H9 (cell line): ENCODE results near the gene RASL12. TPM values are rescaled to one million over a fixed set of nuclear protein-coding genes. Genes with fewer than 3 reads are reported as not detected.

ENCODE experiments used
- DNase-seq: peaks from one replicate; pipeline ENCODE4 v3.0.0-alpha.2; 2017
- H2AFZ ChIP-seq: one replicate; pipeline ENCODE4 v1.6.1; 2013; ENCODE audit warnings: mild to moderate bottlenecking, low read length, control low read depth, moderate library complexity
- H2AK5ac ChIP-seq: 2 replicates; pipeline ENCODE4 v1.6.1; 2013; ENCODE audit warnings: low read length, control low read depth, mixed read lengths; ENCODE audit not compliant: insufficient read length
- H2BK120ac ChIP-seq: one replicate; pipeline ENCODE4 v1.6.1; 2013; ENCODE audit warnings: low read depth, mild to moderate bottlenecking, low read length, control low read depth, inconsistent platforms; ENCODE audit not compliant: poor library complexity, severe bottlenecking
- H2BK12ac ChIP-seq: 2 replicates; pipeline ENCODE4 v1.6.1; 2013; ENCODE audit warnings: low read length, control low read depth, mixed read lengths, low read depth; ENCODE audit not compliant: insufficient read length
- H2BK15ac ChIP-seq: 2 replicates; pipeline ENCODE4 v1.6.1; 2013; ENCODE audit warnings: low read depth, low read length, control low read depth
- H2BK20ac ChIP-seq: one replicate; pipeline ENCODE4 v1.6.1; 2013; ENCODE audit warnings: low read depth, mild to moderate bottlenecking, low read length, control low read depth, inconsistent platforms; ENCODE audit not compliant: poor library complexity, severe bottlenecking
- H2BK5ac ChIP-seq: 2 replicates; pipeline ENCODE4 v1.6.1; 2013; ENCODE audit warnings: low read length, control low read depth, mixed read lengths; ENCODE audit not compliant: insufficient read length
- H3K14ac ChIP-seq: 2 replicates; pipeline ENCODE4 v1.6.1; 2013; ENCODE audit warnings: low read length, control low read depth; ENCODE audit not compliant: insufficient read depth
- H3K18ac ChIP-seq: 2 replicates; pipeline ENCODE4 v1.6.1; 2013; ENCODE audit warnings: low read depth, mild to moderate bottlenecking, mixed read lengths, low read length, control low read depth; ENCODE audit not compliant: insufficient read length
- H3K23ac ChIP-seq: 2 replicates; pipeline ENCODE4 v1.6.1; 2013; ENCODE audit warnings: low read length, control low read depth, mixed read lengths, low read depth; ENCODE audit not compliant: insufficient read length
- H3K23me2 ChIP-seq: 2 replicates; pipeline ENCODE4 v1.6.1; 2013; ENCODE audit warnings: low read depth, mild to moderate bottlenecking, mixed read lengths, low read length, control low read depth; ENCODE audit not compliant: insufficient read length, poor library complexity, severe bottlenecking
- H3K27ac ChIP-seq: 2 replicates; pipeline ENCODE4 v1.5.1; 2013; ENCODE audit warnings: low read length, control low read depth, mixed read lengths, low read depth; ENCODE audit not compliant: insufficient read length
- H3K27me3 ChIP-seq: 2 replicates; pipeline ENCODE4 v1.6.1; 2013; ENCODE audit warnings: low read length, control low read depth, inconsistent platforms; ENCODE audit not compliant: insufficient read depth
- H3K4ac ChIP-seq: 2 replicates; pipeline ENCODE4 v1.6.1; 2013; ENCODE audit warnings: low read depth, mild to moderate bottlenecking, control low read depth, inconsistent platforms, low read length, moderate library complexity
- H3K4me1 ChIP-seq: 2 replicates; pipeline ENCODE4 v1.6.1; 2013; ENCODE audit warnings: low read length, control low read depth, inconsistent platforms; ENCODE audit not compliant: insufficient read depth
- H3K4me2 ChIP-seq: 2 replicates; pipeline ENCODE4 v1.6.1; 2013; ENCODE audit warnings: low read length, control low read depth, mixed read lengths; ENCODE audit not compliant: insufficient read length, insufficient read depth
- H3K56ac ChIP-seq: 2 replicates; pipeline ENCODE4 v1.6.1; 2013; ENCODE audit warnings: low read depth, mild to moderate bottlenecking, mixed read lengths, low read length, control low read depth; ENCODE audit not compliant: insufficient read length
- H3K79me1 ChIP-seq: 2 replicates; pipeline ENCODE4 v1.6.1; 2013; ENCODE audit warnings: low read depth, mild to moderate bottlenecking, moderate library complexity, low read length, control low read depth, inconsistent platforms; ENCODE audit not compliant: insufficient read depth, poor library complexity, severe bottlenecking
- H3K79me2 ChIP-seq: 2 replicates; pipeline ENCODE4 v1.6.1; 2013; ENCODE audit warnings: low read length, control low read depth, inconsistent platforms; ENCODE audit not compliant: insufficient read depth
- H3K9ac ChIP-seq: 2 replicates; pipeline ENCODE4 v1.6.1; 2013; ENCODE audit warnings: low read length, control low read depth, mixed read lengths; ENCODE audit not compliant: insufficient read length; ENCODE audit errors: extremely low read depth
- H3K9me3 ChIP-seq: one replicate; pipeline ENCODE4 v1.6.1; 2013; ENCODE audit warnings: low read depth, low read length, inconsistent platforms; ENCODE audit not compliant: control insufficient read depth
- H3T11ph ChIP-seq: one replicate; pipeline ENCODE4 v1.6.1; 2013; ENCODE audit warnings: mild to moderate bottlenecking, low read length, control low read depth, inconsistent platforms
- H4K20me1 ChIP-seq: one replicate; pipeline ENCODE4 v1.6.1; 2013; ENCODE audit not compliant: control insufficient read depth, insufficient read length, insufficient read depth
- H4K5ac ChIP-seq: 2 replicates; pipeline ENCODE4 v1.6.1; 2013; ENCODE audit warnings: low read depth, mild to moderate bottlenecking, mixed read lengths, low read length, control low read depth; ENCODE audit not compliant: insufficient read length
- H4K8ac ChIP-seq: replicated peaks from 2 replicates; pipeline ENCODE4 v1.6.1; 2013; ENCODE audit warnings: low read length, control low read depth, mixed read lengths, low read depth; ENCODE audit not compliant: insufficient read length
- H4K91ac ChIP-seq: 2 replicates; pipeline ENCODE4 v1.6.1; 2013; ENCODE audit warnings: low read depth, mild to moderate bottlenecking, moderate library complexity, mixed read lengths, low read length, control low read depth; ENCODE audit not compliant: insufficient read length
- H3K27ac Mint-ChIP-seq, 3 experiments: 2 replicates in 2 of 3; 3 replicates in 1 of 3; pipeline ENCODE4 v1.8.0; 2020 to 2021; ENCODE audit warnings: mixed read lengths in 3 of 3, mild to moderate bottlenecking in 1 of 3, moderate library complexity in 1 of 3
- H3K27me3 Mint-ChIP-seq: 2 replicates; pipeline ENCODE4 v1.8.0; 2021; ENCODE audit warnings: low read depth, mild to moderate bottlenecking, moderate library complexity, mixed read lengths
- H3K36me3 Mint-ChIP-seq, 3 experiments: 2 replicates in 2 of 3; 3 replicates in 1 of 3; pipeline ENCODE4 v1.8.0; 2020 to 2021; ENCODE audit warnings: low read depth in 3 of 3, mixed read lengths in 3 of 3; ENCODE audit not compliant: insufficient read depth in 1 of 3
- H3K4me1 Mint-ChIP-seq, 2 experiments: 2 replicates each; pipeline ENCODE4 v1.8.0; 2020; ENCODE audit warnings: mixed read lengths in 2 of 2
- H3K4me3 Mint-ChIP-seq, 2 experiments: 2 replicates in 1 of 2; 3 replicates in 1 of 2; pipeline ENCODE4 v1.8.0; 2020 to 2021; ENCODE audit warnings: mild to moderate bottlenecking in 2 of 2, mixed read lengths in 2 of 2, moderate library complexity in 1 of 2
- H3K9me3 Mint-ChIP-seq, 2 experiments: 2 replicates in 1 of 2; 3 replicates in 1 of 2; pipeline ENCODE4 v1.8.0; 2020; ENCODE audit warnings: mild to moderate bottlenecking in 2 of 2, mixed read lengths in 2 of 2, moderate library complexity in 1 of 2
- CTCF ChIP-seq: fragments of 200-600 bp; sonication (generic); conservative IDR thresholded peaks from 3 replicates; pipeline ENCODE4 v1.8.0; 2021; ENCODE audit warnings: antibody characterized with exemption, mild to moderate bottlenecking
- WGBS: extraction: QIAGEN DNeasy Blood & Tissue Kit; methylation state at CpG from one replicate; pipeline ENCODE4 v1.1.7; 2013; ENCODE audit warnings: missing lambda C conversion rate, low lambda C conversion rate, mixed read lengths; ENCODE audit not compliant: insufficient read length; ENCODE audit errors: extremely low coverage; 5-methylcytosine and 5-hydroxymethylcytosine counted together
- total RNA-seq: library from RNA; stranded (reverse); gene quantifications from 2 replicates; pipeline ENCODE4 v1.2.1, GENCODE V29; 2021

Gene RASL12
- total RNA-seq, 1 experiment from 2014 or later, result 7.5 TPM

DNA sequence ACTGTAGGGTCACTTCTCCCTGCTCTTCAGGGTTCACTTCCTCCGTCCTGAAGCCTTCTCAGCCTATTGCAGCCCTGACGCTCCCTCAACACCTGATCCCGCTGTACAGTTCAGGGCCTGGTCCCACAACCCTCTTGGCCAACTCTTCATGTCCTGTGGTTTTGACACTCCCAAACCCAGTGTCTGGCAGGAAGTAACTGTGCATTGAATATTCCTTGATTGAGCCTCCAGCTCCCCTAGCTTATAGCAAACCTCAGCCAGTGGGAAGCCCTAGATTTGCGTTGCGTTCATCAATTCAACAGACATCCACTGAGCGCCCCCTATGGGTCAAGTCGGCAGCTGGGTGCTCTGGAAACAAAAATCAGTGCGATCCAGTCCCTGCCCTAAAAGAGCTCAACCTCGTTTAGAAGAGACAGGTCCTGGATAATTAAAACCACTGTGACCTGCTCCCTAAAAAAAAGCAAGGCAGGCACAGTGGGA lies 33.7 kb upstream of the RASL12 start:
- Mint-ChIP-seq H3K27me3 (no peaks in the 10 kb centered on the region), H3K4me1 (peaks cover 4% of the 10 kb centered on the region in 2 experiments; a peak in 3 of 4 replicates), H3K36me3 (peaks cover 6 to 20% (median 8%) of the 10 kb centered on the region in 3 experiments; a peak in 6 of 7 replicates), H3K4me3 (peak overlapping the region in 1 of 2 experiments; percentile 81; a peak in 4 of 5 replicates), H3K9me3 (no peaks in the 10 kb centered on the region), H3K27ac (peak overlapping the region; percentile 16 to 91 (median 34); a peak in 4 of 7 replicates)
- H4K8ac ChIP-seq, result no peak overlapping the region
- no peak overlapping the region for H3K9ac ChIP-seq
- H3K4ac ChIP-seq, result no peak overlapping the region
- no peak overlapping the region for H3K18ac ChIP-seq
- H2AK5ac ChIP-seq, result no peak overlapping the region
- WGBS, result no CpG with 5 or more reads among the region's 9 CpGs
- H3K23me2 ChIP-seq, result peaks cover 3% of the 10 kb centered on the region
- H3K27me3 ChIP-seq, result no peaks in the 10 kb centered on the region
- no peak overlapping the region for H2BK5ac ChIP-seq
- DNase-seq, result peak; percentile 87
- H3K79me1 ChIP-seq, result no peaks in the 10 kb centered on the region
- H2BK15ac ChIP-seq, result no peak overlapping the region
- no peak overlapping the region for H2BK120ac ChIP-seq
- no peaks in the 10 kb centered on the region for H3K9me3 ChIP-seq
- no peak overlapping the region for H3K27ac ChIP-seq
- no peak overlapping the region for H2AFZ ChIP-seq
- H4K20me1 ChIP-seq, result no peaks in the 10 kb centered on the region
- no peak overlapping the region for H4K91ac ChIP-seq
- no peak overlapping the region for H3K23ac ChIP-seq
- H3K14ac ChIP-seq, result peak overlapping the region; percentile 38; the same call in 1 of the 2 replicates
- no peak overlapping the region for H3K4me2 ChIP-seq
- H4K5ac ChIP-seq, result no peak overlapping the region
- no peak overlapping the region for H2BK12ac ChIP-seq
- TF ChIP-seq CTCF, result peak; percentile 94
- H3K79me2 ChIP-seq, result no peaks in the 10 kb centered on the region
- no peak overlapping the region for H3T11ph ChIP-seq
- H2BK20ac ChIP-seq, result no peak overlapping the region
- no peak overlapping the region for H3K56ac ChIP-seq
- no peaks in the 10 kb centered on the region for H3K4me1 ChIP-seq
